Measurements from ENCODE around the gene ZNF573. TPM values are rescaled to one million over a fixed set of nuclear protein-coding genes. Genes with fewer than 3 reads are reported as not detected.

The ZNF573 gene
- total and polyA plus RNA-seq, 9 of the 15 experiments (the other 6 are each of a cell fraction or from before 2014, with no cell fraction given), result 1.5 to 7.9 (median 4.3) TPM

- TF ChIP-seq MEIS2 (IDR thresholded peaks at IDR 0.05; ENCODE audit: partially characterized antibody) (peak; percentile 80), POLR2A (conservative IDR thresholded peaks at IDR 0.05) (peak; percentile 79), ZNF586 (CRISPR knock-in tag; conservative IDR thresholded peaks at IDR 0.05) (no peak), CTCFL (IDR thresholded peaks at IDR 0.05; ENCODE audit: borderline replicate concordance, insufficient read depth, low read depth, low read length, poor library complexity, severe bottlenecking) (peak; percentile 26), CREM (IDR thresholded peaks at IDR 0.05; ENCODE audit: low read depth) (peak; percentile 77), POLR2B (IDR thresholded peaks at IDR 0.05; ENCODE audit: low read depth, partially characterized antibody) (peak; percentile 71), RFX1 (IDR thresholded peaks at IDR 0.05) (peak; percentile 91), BDP1 (IDR thresholded peaks at IDR 0.05; ENCODE audit: insufficient read depth, insufficient read length) (no peak), XRCC5 (IDR thresholded peaks at IDR 0.05; ENCODE audit: low read depth, low read length) (peak; percentile 56; the same call in 1 of the 2 replicates), ZEB2 (IDR thresholded peaks at IDR 0.05) (peak; percentile 76)
Observed at GRCh38 chr19:37719111-37719926, 60.1 kb downstream of the ZNF573 start, which contains the start of gene ZNF607 (continued).

All from K562 (cell line).